NCI-H1417 (cell line): ENCODE data around the gene ZFPL1.

ENCODE experiments used
- DNase-seq, 3 experiments: peaks; one replicate each; lab custom pipeline; 2025; lab: John Stamatoyannopoulos, UW

Gene ZFPL1

DNA sequence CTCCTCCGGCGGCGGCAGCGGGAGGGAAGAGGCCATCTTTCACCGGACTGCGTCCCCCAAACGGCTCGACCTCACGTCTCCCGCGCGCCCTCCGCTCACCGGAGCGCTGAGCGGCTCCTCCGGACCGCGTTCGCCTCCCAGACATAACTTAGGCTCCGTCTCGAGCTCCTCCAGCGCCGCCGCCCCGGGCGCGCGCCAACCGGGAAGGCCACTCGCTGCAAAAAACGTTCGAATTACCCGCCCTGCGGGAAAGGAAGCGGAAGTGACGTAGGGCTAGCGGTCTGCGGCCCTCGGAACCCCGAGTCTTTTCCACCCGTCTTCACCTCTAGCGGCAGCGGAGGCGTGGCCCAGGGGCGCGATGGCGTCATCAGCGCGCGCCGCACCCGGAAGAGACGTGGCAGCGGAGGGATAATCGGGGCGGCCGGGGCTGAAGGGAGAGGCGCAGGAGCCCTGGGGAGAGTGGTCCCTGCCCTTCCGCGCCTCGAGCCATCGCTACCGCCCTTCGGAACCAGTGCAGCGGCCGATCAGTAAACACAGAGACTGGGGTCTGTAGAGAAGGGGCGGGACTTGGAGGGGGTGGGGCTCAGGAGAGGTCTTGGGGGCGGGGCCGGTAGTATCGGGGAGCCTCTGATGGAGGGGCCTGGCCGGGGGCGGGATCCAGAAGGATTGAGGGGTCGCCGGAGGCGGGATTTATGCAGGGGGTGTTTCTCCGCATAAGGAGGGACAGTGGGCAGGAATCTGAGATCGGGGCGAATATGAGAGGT, at the start of gene ZFPL1, which contains the start of gene CDCA5:
Gene ZFPL1, plus strand, starts transcription at position 389 of the 764 bp plus-strand sequence. CDS start 477 bp downstream, outside the sequence.
Gene CDCA5, minus strand, starts transcription at position 207 of the 764 bp plus-strand sequence. Its CDS starts 62 bp downstream, at position 145.
- DNase-seq = peak; percentile 95 to 98 (median 96)

DNA sequence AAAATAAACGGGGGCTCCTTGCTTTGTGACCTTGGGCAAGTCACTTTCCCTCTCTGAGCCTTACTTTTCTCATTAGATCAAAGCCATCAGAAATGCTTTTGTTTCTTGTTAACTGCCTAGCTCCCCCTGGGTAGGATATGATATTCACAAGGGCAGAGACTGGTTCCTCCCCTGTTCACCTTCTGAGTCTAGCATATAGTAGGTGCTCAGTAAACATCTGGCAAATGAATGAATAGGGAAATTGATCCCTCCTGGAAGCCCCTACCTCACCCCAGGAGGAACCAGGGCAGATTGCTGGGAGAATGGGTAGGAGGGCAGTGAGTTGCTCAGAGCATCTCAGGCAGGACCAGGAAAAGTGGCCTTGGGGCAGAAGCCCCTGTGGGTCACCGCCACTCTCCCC, 49.6 kb upstream of the ZFPL1 start:
- DNase-seq = no peak

DNA sequence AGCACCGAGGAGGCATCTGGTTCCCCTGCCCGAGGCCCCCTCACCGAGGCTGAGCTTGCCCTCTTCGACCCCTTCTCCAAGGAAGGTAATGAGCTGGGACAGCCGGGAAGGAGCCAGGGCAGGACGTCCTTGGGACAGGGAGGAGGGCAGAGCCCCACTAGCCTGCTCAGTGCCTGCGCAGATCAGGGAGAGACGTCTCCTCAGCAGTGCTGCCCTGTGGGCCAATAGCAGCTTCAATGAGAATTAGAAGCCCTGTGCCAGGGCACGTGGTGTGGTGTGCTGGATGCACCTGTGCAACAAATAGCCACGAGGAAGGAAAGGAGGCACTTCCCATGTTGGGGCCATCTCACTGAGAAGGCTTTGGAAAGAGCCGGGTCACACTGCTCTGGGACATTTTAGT, 48.4 kb upstream of the ZFPL1 start:
- DNase-seq = no peak

DNA sequence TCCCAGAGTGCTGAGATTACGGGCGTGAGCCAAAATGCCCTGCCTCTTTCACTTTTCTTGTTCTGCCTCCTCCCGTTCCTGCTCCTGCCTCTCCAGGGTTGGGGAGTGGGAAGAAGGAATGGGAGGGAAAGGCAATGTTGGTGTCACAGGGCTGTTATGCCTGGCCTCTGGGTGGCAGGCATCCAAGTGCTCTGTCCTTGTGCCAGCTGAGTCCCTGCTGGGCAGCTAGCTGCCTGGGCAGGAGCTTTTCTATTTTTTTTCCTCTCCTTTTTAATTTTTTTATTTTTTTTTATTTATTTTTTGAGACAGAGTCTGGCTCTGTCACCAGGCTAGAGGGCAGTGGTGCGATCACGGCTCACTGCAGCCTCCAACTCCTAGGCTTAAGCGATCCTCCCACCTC, 47.1 kb upstream of the ZFPL1 start:
- DNase-seq = no peak

DNA sequence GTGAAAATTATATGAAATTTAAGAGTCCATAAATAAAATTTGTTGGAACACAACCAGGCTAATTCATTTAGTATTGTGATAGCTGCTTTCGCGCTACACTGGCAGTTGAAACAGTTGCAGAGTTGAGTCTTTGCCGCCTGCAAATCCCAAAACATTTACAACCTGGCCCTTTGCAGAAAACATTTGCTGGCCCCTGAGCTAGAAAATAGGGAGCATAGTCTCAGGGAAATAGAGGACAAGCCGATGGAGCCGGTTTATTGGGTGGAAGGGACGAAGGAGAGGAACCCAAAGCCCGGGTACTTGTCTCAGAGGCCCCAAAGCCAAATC, 43.5 kb upstream of the ZFPL1 start:
- no peak for DNase-seq

DNA sequence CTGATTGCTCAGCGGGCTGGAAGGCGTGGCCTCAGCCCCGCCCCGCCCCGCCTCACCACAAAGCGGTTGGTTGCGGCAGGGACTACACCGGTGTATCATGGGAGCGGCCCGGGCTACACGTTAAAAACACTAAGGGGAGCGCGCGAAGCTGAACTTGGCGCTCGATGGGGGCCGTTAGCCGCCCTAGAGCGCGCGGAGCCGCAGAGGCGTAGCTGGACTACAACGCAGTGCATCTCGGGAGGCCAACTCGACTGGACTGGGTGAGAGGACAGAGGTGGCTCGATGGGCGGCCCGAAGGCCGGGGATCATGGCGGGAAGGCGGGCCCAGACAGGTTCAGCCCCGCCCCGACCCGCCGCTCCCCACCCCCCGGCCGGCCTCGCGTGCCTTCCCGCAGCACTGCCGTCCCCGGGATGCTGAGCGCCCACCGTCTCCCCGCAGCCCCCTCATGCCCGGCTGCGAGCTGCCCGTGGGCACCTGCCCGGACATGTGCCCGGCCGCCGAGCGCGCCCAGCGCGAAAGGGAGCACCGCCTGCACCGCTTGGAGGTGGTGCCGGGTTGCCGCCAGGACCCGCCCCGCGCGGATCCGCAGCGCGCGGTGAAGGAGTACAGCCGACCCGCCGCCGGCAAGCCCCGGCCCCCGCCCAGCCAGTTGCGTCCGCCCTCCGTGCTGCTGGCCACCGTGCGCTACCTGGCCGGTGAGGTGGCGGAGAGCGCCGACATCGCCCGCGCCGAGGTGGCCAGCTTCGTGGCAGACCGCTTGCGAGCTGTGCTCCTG, 43.0 kb upstream of the ZFPL1 start, which contains the start of gene SAC3D1:
Gene SAC3D1, plus strand, starts transcription at position 364 of the 776 bp plus-strand sequence. Its CDS starts 83 bp downstream, at position 447.
- DNase-seq = peak; percentile 96 to 99 (median 99)

DNA sequence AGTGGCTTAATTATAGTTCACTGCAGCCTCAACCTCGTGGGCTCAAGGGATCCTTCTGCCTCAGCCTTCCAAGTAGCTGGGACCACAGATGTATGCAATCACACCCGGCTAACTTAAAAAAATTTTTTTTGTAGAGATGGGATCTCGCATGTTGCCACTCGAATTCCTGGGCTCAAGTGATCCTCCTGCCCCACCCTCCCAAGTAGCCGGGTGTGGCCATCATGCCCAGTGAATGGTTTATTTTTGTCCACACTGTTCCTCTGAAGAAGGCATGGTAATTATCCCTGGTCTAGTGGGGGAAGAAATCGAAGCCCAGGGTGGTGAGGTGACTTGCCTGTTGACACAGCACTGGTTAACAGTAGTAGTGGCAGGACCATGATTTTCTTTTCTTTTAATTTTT, 41.1 kb upstream of the ZFPL1 start:
- no peak for DNase-seq

DNA sequence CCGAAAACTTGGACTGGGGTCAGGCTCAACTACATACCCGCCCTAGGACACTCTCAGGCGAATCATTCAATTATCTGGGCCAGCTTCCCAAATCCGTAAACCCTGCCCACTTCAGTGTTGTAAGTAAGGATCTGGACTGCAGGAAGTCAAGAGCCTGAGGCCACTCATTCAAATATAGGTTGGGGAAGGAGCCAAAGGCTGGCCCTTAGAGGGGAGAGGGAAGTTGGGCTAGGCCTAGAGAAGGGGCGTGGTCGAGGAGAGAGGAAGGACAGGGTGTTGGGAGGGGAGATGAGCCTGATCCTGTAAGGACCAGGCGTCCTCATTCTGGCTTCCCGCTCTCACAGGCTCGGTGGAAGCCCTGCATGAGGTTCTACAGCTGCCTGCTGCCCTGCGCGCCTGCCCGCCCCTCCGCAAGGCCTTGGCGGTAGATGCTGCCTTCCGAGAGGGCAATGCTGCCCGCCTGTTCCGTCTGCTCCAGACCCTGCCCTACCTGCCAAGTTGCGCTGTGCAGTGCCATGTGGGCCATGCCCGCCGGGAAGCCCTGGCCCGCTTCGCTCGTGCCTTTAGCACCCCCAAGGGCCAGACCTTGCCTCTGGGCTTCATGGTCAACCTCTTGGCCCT, 40.0 kb upstream of the ZFPL1 start:
- no peak for DNase-seq

DNA sequence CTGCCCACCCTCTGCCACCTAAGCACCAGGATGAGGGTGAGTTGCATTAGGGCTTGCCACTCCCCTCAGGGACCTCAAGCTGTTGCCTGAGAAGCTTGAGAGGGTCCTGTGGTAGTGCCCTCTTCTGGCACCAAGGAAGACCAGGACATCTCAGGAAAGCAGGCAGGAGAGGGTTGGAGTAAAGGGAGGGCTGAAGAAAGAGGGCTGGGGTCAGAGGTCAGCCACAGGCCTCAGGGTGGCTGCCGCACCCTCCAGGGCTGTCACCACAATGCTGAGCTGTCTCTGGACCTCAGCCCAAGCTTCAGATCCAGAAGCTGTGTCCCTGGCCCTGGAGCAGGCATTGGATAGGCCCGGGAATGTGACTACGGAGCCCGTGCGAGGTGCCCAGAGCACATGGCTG, 39.0 kb upstream of the ZFPL1 start:
- DNase-seq = no peak

DNA sequence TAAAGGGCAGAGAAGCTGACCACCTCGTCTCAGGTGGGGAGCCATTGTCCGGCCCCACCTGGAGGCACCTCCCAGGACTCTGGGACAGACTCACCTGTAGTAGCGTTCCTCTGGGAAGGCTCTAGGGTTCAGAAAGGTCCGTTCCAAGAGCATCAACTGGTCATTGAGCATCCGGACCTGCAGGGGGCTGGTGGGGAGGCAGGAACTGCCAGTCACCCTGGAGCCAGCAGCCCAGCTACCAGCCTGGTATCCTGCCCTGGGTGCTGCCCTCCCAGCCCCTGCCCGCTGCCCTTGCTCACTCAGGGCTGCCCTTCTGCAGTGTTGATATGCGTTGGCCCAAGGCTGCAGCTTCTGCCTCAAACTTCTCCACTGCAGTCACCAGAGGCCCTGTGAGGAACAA, 38.3 kb upstream of the ZFPL1 start:
- no peak for DNase-seq

DNA sequence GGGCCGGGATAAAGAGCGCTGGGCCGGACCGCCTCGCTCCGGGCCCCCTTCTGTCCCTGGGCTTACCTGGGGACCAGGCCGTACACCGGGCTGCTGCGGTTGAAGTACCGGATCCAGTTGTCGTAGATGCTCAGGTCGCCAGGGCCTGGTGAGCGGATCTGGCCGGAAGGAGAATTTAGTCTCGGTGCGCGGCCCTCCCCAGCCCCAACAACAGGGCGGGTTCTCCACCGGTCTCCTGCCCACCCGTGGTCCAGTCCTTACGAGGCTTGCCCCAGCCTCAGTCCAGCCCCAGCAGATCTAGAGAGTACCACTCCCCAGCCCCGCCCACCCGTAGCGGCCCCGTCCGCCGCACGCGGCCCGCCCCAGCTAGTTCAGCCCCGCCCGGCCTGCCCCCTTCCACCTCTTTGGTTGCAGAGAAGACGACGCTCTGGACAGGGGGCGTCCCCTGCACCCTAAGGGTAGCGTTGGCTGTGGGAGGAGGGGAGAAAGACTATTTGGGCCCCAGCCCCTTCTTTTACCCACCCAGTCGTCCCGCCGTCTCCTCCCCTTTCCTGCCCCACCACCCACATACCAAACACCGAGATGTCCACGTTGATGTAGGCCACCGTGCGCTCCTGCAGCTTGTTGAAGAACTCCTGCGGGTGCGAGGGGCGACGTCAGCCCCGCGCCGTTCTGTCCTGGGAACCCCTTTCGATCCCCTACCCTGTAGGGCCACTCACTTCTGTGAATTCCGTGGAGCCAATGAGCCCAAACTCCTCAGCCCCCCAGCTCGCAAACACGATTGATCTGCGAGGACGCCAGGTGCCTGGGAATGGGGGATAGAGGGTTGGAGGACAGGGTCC, 36.2 kb upstream of the ZFPL1 start:
- no peak for DNase-seq

DNA sequence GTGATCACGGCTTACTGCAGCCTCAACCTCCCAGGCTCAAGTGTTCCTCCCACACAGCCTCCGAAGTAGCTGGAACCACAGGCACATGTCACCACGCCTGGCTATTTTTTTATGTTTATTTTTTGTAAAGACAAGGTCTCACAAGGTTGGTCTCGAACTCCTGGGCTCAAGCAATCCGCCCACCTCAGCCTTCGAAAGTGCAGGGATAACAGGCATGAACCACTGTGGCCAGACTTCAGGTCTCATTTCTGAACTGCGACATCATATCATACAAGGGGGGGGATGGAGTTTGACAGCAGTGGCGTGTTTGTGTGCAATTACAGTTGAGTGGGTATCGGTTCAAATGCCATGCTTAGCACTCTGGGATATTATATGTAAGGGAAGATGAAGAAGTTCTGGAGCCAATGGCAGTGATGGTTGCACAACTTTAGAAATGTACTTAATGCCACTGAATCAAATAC, 32.6 kb upstream of the ZFPL1 start:
- DNase-seq = no peak

DNA sequence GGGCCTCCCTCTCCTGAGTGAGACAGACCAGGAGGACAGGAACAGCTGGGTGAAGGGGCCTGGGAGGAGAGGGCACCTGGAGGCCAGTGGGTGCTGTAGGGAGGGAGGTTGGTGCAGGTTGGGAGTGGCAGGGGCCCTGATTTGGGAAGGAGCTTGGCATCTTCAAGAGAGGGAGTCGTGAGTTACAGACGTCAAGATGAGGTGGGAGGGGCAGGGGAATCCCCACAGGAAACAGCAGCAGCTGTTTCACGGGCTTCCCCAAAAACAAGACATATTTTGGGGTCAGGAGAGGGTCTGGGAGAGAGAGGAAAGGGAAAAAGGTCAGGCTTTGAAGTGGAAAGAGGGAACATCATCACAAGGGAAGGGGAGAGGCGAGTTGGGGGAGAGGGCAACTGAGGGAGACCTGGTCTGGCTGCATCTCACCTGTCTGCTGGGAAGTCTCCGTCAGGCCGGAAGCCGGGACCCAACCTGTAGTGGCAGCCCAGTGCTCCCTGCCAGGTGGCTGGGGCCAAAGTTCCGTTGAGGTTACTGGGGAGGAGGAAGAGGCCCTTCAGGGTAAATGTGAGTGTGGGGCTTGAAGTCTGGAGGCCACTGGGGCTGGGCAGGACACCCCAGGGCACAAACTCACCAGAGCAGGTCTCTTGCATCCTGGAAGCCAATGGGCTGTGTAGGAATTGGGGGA, 30.1 kb upstream of the ZFPL1 start:
- no peak for DNase-seq

DNA sequence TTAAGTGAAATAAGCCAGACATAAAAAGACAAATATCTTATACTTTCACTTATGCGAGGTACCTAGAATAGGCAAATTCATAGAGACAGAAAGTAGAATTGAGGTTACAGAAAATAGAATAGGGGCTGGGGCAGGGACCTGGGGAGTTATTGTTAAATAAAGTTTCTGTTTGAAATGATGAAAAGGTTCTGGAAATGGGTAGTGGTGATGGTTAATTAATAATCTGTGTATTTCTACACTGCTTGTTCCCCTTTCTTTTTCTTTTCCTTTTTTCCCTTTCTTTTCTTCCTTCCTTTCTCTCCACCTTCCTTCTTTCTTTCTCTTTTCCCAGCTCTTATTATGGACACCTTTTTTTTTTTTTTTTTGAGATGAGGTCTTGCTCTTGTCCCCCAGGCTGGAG, 28.5 kb upstream of the ZFPL1 start:
- no peak for DNase-seq

DNA sequence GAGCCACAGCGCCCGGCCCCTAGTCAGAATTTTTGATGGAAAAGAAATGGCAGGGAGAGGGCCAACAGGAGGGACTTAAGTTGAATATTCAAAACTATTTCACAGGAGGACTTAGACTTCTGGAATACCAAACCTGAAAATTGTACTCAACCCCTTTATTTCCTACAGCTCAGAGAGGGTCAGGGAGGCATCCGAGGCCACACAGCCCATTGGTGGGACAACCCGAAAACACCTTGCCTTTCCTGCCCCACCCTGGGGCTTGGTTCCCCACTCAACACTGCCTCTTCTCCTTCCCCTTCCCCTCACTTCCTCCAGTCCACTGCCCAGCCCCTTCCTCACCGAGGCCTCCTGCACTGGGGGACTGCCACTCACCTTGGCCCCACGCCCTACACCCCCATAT, 27.0 kb upstream of the ZFPL1 start:
- DNase-seq = no peak

DNA sequence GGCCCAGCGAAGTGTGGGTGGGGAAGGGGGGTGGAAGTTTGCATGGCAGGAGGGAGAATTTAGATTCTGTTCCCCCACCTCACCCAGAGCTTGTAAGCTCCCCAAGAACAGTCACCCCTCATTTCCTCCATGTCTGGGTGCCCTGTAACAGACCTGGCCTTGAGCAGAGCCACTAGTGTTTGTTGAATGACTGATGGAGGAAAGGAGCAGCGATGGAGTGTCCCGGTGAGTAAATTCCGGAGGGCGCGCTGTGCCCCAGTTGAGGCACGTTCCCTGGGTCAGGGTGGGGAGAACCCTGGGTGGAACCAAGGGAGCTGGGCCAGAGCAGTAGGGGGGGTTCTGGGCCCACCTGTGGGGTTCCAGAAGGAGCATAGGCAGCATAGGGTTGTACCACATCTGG, 26.5 kb upstream of the ZFPL1 start:
- no peak for DNase-seq

DNA sequence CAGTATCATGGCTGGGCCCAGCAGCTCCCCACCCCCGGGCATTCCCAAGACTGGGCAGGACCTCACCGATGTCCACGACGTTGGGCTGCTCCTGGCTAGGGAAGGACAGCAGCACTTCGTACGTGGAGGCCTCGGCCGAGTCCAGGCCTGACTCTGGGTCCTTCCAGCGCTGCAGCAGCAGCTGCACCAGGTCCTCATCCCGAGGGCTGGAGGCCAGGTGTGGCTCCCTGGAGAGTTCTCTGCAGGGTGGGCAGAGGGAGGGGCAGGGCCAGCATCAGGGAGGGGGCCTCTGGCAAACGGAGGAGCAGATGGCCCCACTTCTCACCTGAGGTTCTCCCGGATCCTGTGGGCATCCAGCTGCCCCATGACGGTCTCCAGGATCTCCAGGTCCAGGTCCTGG, 26.0 kb upstream of the ZFPL1 start:
- DNase-seq = peak in 2 of 3 experiments; percentile 60 to 76

DNA sequence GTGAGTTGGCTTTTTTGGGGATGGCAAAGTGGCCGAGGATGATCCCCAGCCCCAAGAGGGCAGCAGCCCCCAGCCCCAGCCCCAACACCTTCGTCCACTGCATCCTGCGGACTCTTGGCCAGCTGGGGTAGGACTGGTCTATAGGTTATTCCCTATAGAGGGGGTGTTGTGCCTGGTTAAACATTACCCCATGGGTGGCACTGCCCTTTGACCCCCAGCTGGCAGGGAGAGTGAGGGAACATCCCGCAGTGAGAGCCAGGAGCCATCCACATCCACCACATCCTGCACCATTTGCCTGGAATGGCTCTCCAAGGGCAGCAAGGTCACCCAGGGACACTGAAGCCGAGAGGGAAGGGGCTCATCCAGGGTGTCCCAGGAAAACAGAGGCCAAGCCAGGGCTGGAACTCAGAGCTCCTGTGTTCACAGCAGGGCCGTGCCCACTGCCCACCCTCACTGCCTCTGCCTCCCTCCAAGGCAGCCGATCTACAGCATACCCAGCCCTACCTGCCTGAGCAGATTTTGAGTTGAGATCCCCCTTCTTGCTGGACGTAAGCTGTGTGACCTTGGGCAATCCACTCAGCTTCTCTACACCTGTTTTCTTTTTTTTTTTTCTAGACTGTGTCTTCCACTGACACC, 25.5 kb upstream of the ZFPL1 start, which contains the start of gene NAALADL1:
Gene NAALADL1, minus strand, starts transcription at position 135 of the 636 bp plus-strand sequence. Its CDS starts 32 bp downstream, at position 103.
- DNase-seq = no peak

DNA sequence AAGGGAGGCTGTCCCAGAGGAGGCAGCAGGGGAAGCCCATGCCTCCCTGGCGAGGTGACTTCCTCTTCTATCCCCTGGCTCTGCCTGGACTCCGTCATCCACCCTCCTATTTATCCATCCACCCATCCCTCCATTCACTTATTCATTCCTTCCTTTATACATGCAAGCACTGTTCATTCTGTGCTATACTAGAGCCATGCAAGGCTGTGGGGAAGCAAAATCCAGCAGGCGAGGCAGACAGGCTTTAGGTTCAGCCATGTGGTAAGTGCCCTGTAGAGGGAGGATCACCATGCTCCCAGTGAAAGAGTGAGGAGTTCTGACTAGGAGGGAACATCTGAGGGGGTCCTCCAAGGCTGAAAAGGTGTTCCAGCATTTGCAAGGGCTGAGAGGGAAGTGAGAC, 24.5 kb upstream of the ZFPL1 start:
- no peak for DNase-seq
